Muscle of leg (tissue), 11 donors: ENCODE measurements around the gene ACSBG1. TPM values are rescaled to one million over a fixed set of nuclear protein-coding genes. Genes with fewer than 3 reads are reported as not detected.

Experiments used
- DNase-seq: peaks from one replicate; pipeline ENCODE4 v3.0.0; 2013
- H3K27ac ChIP-seq: one replicate; pipeline ENCODE4 v1.5.1; 2013; ENCODE audit warnings: mild to moderate bottlenecking, low read length, control low read depth
- H3K27me3 ChIP-seq: one replicate; pipeline ENCODE4 v1.6.1; 2013; ENCODE audit warnings: low read length; ENCODE audit not compliant: control insufficient read depth, insufficient read depth
- H3K36me3 ChIP-seq: one replicate; pipeline ENCODE4 v1.6.1; 2013; ENCODE audit warnings: low read length; ENCODE audit not compliant: control insufficient read depth, insufficient read depth
- H3K4me1 ChIP-seq: one replicate; pipeline ENCODE4 v1.6.1; 2013; ENCODE audit warnings: low read length; ENCODE audit not compliant: control insufficient read depth, insufficient read depth
- H3K4me3 ChIP-seq: one replicate; pipeline ENCODE4 v1.5.1; 2013; ENCODE audit warnings: low read length, control low read depth
- H3K9me3 ChIP-seq: replicated peaks from 2 replicates; pipeline ENCODE4 v1.6.1; 2013; ENCODE audit warnings: low read depth, low read length; ENCODE audit not compliant: control insufficient read depth
- WGBS: methylation state at CpG from one replicate; pipeline ENCODE4 v1.1.5; 2013; ENCODE audit warnings: missing lambda C conversion rate; ENCODE audit not compliant: insufficient coverage; 5-methylcytosine and 5-hydroxymethylcytosine counted together
- polyA plus RNA-seq, 8 donors: library from polyadenylated mRNA; unstranded; fragments of 120-200 nt; gene quantifications; one replicate each; pipeline versions ENCODE4 v1.2.1 to v1.2.3, GENCODE V29; 2013; ENCODE audit warnings: inconsistent platforms in 1 of 8, low replicate concordance in 1 of 8; ENCODE audit not compliant: insufficient read length in 8 of 8, insufficient read depth in 1 of 8
- total RNA-seq: library from RNA; stranded (reverse); fragments of 120-200 nt; gene quantifications from one replicate; pipeline ENCODE4 v1.2.4, GENCODE V29; 2013

The ACSBG1 gene
- total and polyA plus RNA-seq, 9 donors = 0.22 to 2.1 (median 0.57) TPM

- 91% methylated on average over 1 of the region's 5 CpGs for WGBS
- no peak overlapping the region for H3K4me3 ChIP-seq
- DNase-seq = no peak
- no peaks in the 10 kb centered on the region for H3K4me1 ChIP-seq
- H3K27ac ChIP-seq = no peak overlapping the region
- H3K27me3 ChIP-seq = no peaks in the 10 kb centered on the region
- H3K36me3 ChIP-seq = no peaks in the 10 kb centered on the region
- H3K9me3 ChIP-seq = no peaks in the 10 kb centered on the region
Measured at GRCh38 chr15:78139578-78139977, 94.8 kb downstream of the ACSBG1 start.

- H3K4me3 ChIP-seq = no peak overlapping the region
- no peaks in the 10 kb centered on the region for H3K9me3 ChIP-seq
- H3K4me1 ChIP-seq = peaks cover 23% of the 10 kb centered on the region
- no peaks in the 10 kb centered on the region for H3K27me3 ChIP-seq
- WGBS = no CpG with 5 or more reads among the region's 2 CpGs
- H3K36me3 ChIP-seq = no peaks in the 10 kb centered on the region
- H3K27ac ChIP-seq = no peak overlapping the region
- DNase-seq = no peak
Measured at GRCh38 chr15:78133801-78134200, 100.6 kb downstream of the ACSBG1 start.

DNA sequence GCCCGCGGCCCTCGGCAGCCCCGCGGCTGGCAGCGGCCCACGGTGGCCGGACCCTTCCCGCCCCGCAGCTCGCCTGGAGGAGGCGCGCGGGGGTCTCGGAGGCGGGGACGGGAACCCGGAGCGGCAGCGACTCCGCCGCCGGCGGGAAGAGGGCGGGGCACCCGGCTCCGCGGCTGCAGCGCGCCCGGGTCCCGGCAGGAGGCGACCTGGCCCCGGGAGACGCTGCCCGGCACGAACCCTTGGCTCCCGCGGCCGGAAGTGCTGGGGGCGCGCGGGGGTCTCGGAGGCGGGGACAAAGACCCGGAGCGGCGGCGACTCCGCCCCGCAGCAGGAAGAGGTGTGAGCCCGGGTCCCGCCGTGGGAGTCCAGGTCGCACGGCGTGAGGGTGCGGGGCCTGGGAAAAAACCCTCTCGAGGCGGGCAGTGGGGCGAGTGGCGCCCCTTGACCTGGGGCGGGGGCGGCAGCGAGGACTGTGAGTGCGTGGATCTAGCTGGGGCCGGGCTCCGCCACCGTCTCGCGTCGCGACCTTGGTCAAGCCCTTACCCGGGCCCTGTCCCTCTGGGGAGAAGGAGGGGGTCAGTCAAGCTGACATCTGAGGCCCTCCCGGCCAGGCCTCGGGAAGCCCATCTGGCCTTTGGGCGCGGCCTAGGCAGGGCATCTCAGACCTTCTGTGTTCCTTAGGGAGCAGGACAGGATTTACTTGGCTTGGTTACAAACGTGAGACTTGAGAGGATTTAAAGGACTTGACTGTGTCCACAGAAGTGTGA is 102.9 kb downstream of the ACSBG1 start, which contains the start of gene CIB2:
TSS of gene CIB2 (minus strand) at position 151 of the 767 bp plus-strand sequence. CDS start 230 bp downstream, outside the sequence.
- Histone ChIP-seq H3K4me1 (peaks cover 24% of the 10 kb centered on the region), H3K4me3 (peak within 1 kb of the TSS; percentile 94), H3K27ac (peak within 1 kb of the TSS; percentile 88), H3K9me3 (no peaks in the 10 kb centered on the region), H3K36me3 (no peaks in the 10 kb centered on the region), H3K27me3 (no peaks in the 10 kb centered on the region)
- WGBS = under 1% methylated on average over 72 of the region's 79 CpGs
- DNase-seq = peak; percentile 87

GRCh38 chr15:78130466-78131294 is 103.7 kb downstream of the ACSBG1 start:
- no peaks in the 10 kb centered on the region for H3K27me3 ChIP-seq
- H3K9me3 ChIP-seq = no peaks in the 10 kb centered on the region
- H3K4me1 ChIP-seq = peaks cover 24% of the 10 kb centered on the region
- H3K36me3 ChIP-seq = no peaks in the 10 kb centered on the region
- H3K4me3 ChIP-seq = peak overlapping the region; percentile 15
- no peak for DNase-seq
- H3K27ac ChIP-seq = peak overlapping the region; percentile 42
- 13% methylated on average over 44 of the region's 51 CpGs for WGBS

DNA sequence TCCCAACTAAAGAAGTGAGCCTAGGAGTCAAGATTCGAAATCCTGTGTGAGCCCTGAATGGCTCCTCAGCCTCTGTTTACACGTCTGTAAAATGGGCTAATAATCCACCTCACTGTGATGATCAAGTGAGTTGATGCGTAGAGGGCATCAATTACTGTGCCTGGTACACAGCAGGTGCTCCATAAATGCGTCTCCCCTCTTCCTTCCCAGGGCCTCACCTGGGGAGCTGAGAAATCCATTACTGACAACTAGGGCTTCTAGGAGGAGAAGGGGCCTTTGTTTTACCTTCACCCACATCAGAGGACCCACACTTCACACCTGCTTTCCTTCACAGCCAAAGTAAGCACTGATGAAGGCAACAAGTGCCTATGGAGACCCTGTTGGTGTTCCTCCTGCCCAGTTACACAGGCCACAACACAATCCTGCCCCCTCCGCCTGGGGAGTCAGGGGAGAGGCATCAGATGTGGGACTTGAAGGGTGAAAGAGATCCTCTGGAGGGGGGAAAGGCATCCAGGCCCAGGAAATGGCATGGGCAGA is 104.5 kb downstream of the ACSBG1 start:
- no peak overlapping the region for H3K27ac ChIP-seq
- H3K4me1 ChIP-seq = peaks cover 24% of the 10 kb centered on the region
- no peak overlapping the region for H3K4me3 ChIP-seq
- no peak for DNase-seq
- H3K27me3 ChIP-seq = no peaks in the 10 kb centered on the region
- no peaks in the 10 kb centered on the region for H3K36me3 ChIP-seq
- no CpG with 5 or more reads among the region's 5 CpGs for WGBS
- no peaks in the 10 kb centered on the region for H3K9me3 ChIP-seq

DNA sequence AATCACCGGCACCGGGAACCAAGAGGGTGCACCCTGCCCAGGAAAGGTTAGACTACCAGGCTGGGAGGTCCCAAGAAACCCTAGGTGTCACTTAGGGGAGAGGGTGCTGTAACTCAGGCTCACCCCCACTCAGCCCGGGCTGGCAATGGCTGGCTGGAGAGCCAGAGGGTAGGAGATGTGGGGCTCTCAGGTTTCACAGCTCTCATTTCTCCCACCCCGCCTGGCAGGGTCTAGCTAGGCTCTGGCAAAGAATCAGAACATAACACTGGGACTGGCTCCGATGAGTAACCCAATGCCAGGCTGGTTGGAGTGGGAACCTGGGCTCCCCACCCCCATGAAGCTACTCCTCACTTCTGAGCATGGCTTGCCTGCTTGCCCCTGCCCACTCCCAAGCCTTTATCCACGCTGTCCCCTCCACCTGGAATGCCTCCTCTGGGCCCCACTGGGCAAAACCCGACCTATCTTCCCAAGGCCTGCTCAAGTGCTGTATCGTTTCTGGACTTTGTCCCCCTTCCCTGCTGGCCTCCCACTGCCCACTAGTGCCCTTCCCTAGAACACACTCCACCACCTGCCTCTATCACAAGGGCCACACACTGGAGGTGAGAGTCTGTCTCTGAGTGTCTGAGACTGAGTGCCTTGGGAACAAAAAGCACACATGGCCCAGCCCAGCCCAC is 105.2 kb downstream of the ACSBG1 start:
- no peaks in the 10 kb centered on the region for H3K27me3 ChIP-seq
- H3K4me1 ChIP-seq = peaks cover 24% of the 10 kb centered on the region
- peak overlapping the region; percentile 17 for H3K27ac ChIP-seq
- DNase-seq = peak; percentile 54
- H3K4me3 ChIP-seq = no peak overlapping the region
- H3K36me3 ChIP-seq = no peaks in the 10 kb centered on the region
- H3K9me3 ChIP-seq = no peaks in the 10 kb centered on the region
- 58% methylated on average over 6 of the region's 8 CpGs for WGBS

DNA sequence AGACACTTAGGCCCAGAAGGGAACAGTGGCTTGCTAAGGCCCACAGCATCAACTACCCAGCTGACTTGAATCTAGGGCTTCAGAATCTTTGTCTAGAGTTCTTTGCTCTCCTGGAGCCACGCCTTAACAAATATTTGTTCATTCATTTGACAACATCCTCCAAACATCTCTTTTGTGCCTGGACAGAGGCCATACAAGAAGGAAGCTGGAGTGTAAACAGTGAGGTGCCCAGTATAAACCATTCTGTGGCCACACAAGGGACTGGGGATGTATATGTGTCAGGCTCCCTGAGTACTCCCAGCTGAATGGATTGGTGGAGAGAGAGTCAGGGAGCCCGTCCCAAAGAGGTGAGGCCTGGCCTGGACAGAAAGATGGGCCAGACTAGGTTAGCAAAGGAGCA is 106.5 kb downstream of the ACSBG1 start:
- no peak for DNase-seq
- Histone ChIP-seq H3K4me3 (no peak overlapping the region), H3K9me3 (no peaks in the 10 kb centered on the region), H3K36me3 (no peaks in the 10 kb centered on the region), H3K27ac (no peak overlapping the region), H3K27me3 (no peaks in the 10 kb centered on the region), H3K4me1 (peaks cover 24% of the 10 kb centered on the region)
- 67% methylated on average over 1 of the region's 2 CpGs for WGBS

GRCh38 chr15:78125267-78125666 is 109.1 kb downstream of the ACSBG1 start:
- WGBS = no CpG with 5 or more reads among the region's 3 CpGs
- Histone ChIP-seq H3K27ac (no peak overlapping the region), H3K4me3 (no peak overlapping the region), H3K36me3 (no peaks in the 10 kb centered on the region), H3K9me3 (no peaks in the 10 kb centered on the region), H3K4me1 (peaks cover 8% of the 10 kb centered on the region), H3K27me3 (no peaks in the 10 kb centered on the region)
- DNase-seq = no peak

GRCh38 chr15:78120523-78120922 is 113.8 kb downstream of the ACSBG1 start:
- Histone ChIP-seq H3K9me3 (no peaks in the 10 kb centered on the region), H3K27me3 (no peaks in the 10 kb centered on the region), H3K4me1 (no peaks in the 10 kb centered on the region), H3K4me3 (no peak overlapping the region), H3K36me3 (no peaks in the 10 kb centered on the region), H3K27ac (no peak overlapping the region)
- 55% methylated on average over 2 of the region's 5 CpGs for WGBS
- no peak for DNase-seq
